H9 (cell line): Measurements from ENCODE around the gene NEDD9. TPM values are rescaled to one million over a fixed set of nuclear protein-coding genes. Genes with fewer than 3 reads are reported as not detected.

Source experiments
- DNase-seq: peaks from one replicate; pipeline ENCODE4 v3.0.0-alpha.2; 2017
- H2AFZ ChIP-seq: one replicate; pipeline ENCODE4 v1.6.1; 2013; ENCODE audit warnings: mild to moderate bottlenecking, low read length, control low read depth, moderate library complexity
- H2AK5ac ChIP-seq: 2 replicates; pipeline ENCODE4 v1.6.1; 2013; ENCODE audit warnings: low read length, control low read depth, mixed read lengths; ENCODE audit not compliant: insufficient read length
- H2BK120ac ChIP-seq: one replicate; pipeline ENCODE4 v1.6.1; 2013; ENCODE audit warnings: low read depth, mild to moderate bottlenecking, low read length, control low read depth, inconsistent platforms; ENCODE audit not compliant: poor library complexity, severe bottlenecking
- H2BK12ac ChIP-seq: 2 replicates; pipeline ENCODE4 v1.6.1; 2013; ENCODE audit warnings: low read length, control low read depth, mixed read lengths, low read depth; ENCODE audit not compliant: insufficient read length
- H2BK15ac ChIP-seq: 2 replicates; pipeline ENCODE4 v1.6.1; 2013; ENCODE audit warnings: low read depth, low read length, control low read depth
- H2BK20ac ChIP-seq: one replicate; pipeline ENCODE4 v1.6.1; 2013; ENCODE audit warnings: low read depth, mild to moderate bottlenecking, low read length, control low read depth, inconsistent platforms; ENCODE audit not compliant: poor library complexity, severe bottlenecking
- H2BK5ac ChIP-seq: 2 replicates; pipeline ENCODE4 v1.6.1; 2013; ENCODE audit warnings: low read length, control low read depth, mixed read lengths; ENCODE audit not compliant: insufficient read length
- H3K14ac ChIP-seq: 2 replicates; pipeline ENCODE4 v1.6.1; 2013; ENCODE audit warnings: low read length, control low read depth; ENCODE audit not compliant: insufficient read depth
- H3K18ac ChIP-seq: 2 replicates; pipeline ENCODE4 v1.6.1; 2013; ENCODE audit warnings: low read depth, mild to moderate bottlenecking, mixed read lengths, low read length, control low read depth; ENCODE audit not compliant: insufficient read length
- H3K23ac ChIP-seq: 2 replicates; pipeline ENCODE4 v1.6.1; 2013; ENCODE audit warnings: low read length, control low read depth, mixed read lengths, low read depth; ENCODE audit not compliant: insufficient read length
- H3K23me2 ChIP-seq: 2 replicates; pipeline ENCODE4 v1.6.1; 2013; ENCODE audit warnings: low read depth, mild to moderate bottlenecking, mixed read lengths, low read length, control low read depth; ENCODE audit not compliant: insufficient read length, poor library complexity, severe bottlenecking
- H3K27ac ChIP-seq: 2 replicates; pipeline ENCODE4 v1.5.1; 2013; ENCODE audit warnings: low read length, control low read depth, mixed read lengths, low read depth; ENCODE audit not compliant: insufficient read length
- H3K27me3 ChIP-seq: 2 replicates; pipeline ENCODE4 v1.6.1; 2013; ENCODE audit warnings: low read length, control low read depth, inconsistent platforms; ENCODE audit not compliant: insufficient read depth
- H3K4ac ChIP-seq: 2 replicates; pipeline ENCODE4 v1.6.1; 2013; ENCODE audit warnings: low read depth, mild to moderate bottlenecking, control low read depth, inconsistent platforms, low read length, moderate library complexity
- H3K4me1 ChIP-seq: 2 replicates; pipeline ENCODE4 v1.6.1; 2013; ENCODE audit warnings: low read length, control low read depth, inconsistent platforms; ENCODE audit not compliant: insufficient read depth
- H3K4me2 ChIP-seq: 2 replicates; pipeline ENCODE4 v1.6.1; 2013; ENCODE audit warnings: low read length, control low read depth, mixed read lengths; ENCODE audit not compliant: insufficient read length, insufficient read depth
- H3K56ac ChIP-seq: 2 replicates; pipeline ENCODE4 v1.6.1; 2013; ENCODE audit warnings: low read depth, mild to moderate bottlenecking, mixed read lengths, low read length, control low read depth; ENCODE audit not compliant: insufficient read length
- H3K79me1 ChIP-seq: 2 replicates; pipeline ENCODE4 v1.6.1; 2013; ENCODE audit warnings: low read depth, mild to moderate bottlenecking, moderate library complexity, low read length, control low read depth, inconsistent platforms; ENCODE audit not compliant: insufficient read depth, poor library complexity, severe bottlenecking
- H3K79me2 ChIP-seq: 2 replicates; pipeline ENCODE4 v1.6.1; 2013; ENCODE audit warnings: low read length, control low read depth, inconsistent platforms; ENCODE audit not compliant: insufficient read depth
- H3K9ac ChIP-seq: 2 replicates; pipeline ENCODE4 v1.6.1; 2013; ENCODE audit warnings: low read length, control low read depth, mixed read lengths; ENCODE audit not compliant: insufficient read length; ENCODE audit errors: extremely low read depth
- H3K9me3 ChIP-seq: one replicate; pipeline ENCODE4 v1.6.1; 2013; ENCODE audit warnings: low read depth, low read length, inconsistent platforms; ENCODE audit not compliant: control insufficient read depth
- H3T11ph ChIP-seq: one replicate; pipeline ENCODE4 v1.6.1; 2013; ENCODE audit warnings: mild to moderate bottlenecking, low read length, control low read depth, inconsistent platforms
- H4K20me1 ChIP-seq: one replicate; pipeline ENCODE4 v1.6.1; 2013; ENCODE audit not compliant: control insufficient read depth, insufficient read length, insufficient read depth
- H4K5ac ChIP-seq: 2 replicates; pipeline ENCODE4 v1.6.1; 2013; ENCODE audit warnings: low read depth, mild to moderate bottlenecking, mixed read lengths, low read length, control low read depth; ENCODE audit not compliant: insufficient read length
- H4K8ac ChIP-seq: replicated peaks from 2 replicates; pipeline ENCODE4 v1.6.1; 2013; ENCODE audit warnings: low read length, control low read depth, mixed read lengths, low read depth; ENCODE audit not compliant: insufficient read length
- H4K91ac ChIP-seq: 2 replicates; pipeline ENCODE4 v1.6.1; 2013; ENCODE audit warnings: low read depth, mild to moderate bottlenecking, moderate library complexity, mixed read lengths, low read length, control low read depth; ENCODE audit not compliant: insufficient read length
- H3K27ac Mint-ChIP-seq, 3 experiments: 2 replicates in 2 of 3; 3 replicates in 1 of 3; pipeline ENCODE4 v1.8.0; 2020 to 2021; ENCODE audit warnings: mixed read lengths in 3 of 3, mild to moderate bottlenecking in 1 of 3, moderate library complexity in 1 of 3
- H3K27me3 Mint-ChIP-seq: 2 replicates; pipeline ENCODE4 v1.8.0; 2021; ENCODE audit warnings: low read depth, mild to moderate bottlenecking, moderate library complexity, mixed read lengths
- H3K36me3 Mint-ChIP-seq, 3 experiments: 2 replicates in 2 of 3; 3 replicates in 1 of 3; pipeline ENCODE4 v1.8.0; 2020 to 2021; ENCODE audit warnings: low read depth in 3 of 3, mixed read lengths in 3 of 3; ENCODE audit not compliant: insufficient read depth in 1 of 3
- H3K4me1 Mint-ChIP-seq, 2 experiments: 2 replicates each; pipeline ENCODE4 v1.8.0; 2020; ENCODE audit warnings: mixed read lengths in 2 of 2
- H3K4me3 Mint-ChIP-seq, 2 experiments: 2 replicates in 1 of 2; 3 replicates in 1 of 2; pipeline ENCODE4 v1.8.0; 2020 to 2021; ENCODE audit warnings: mild to moderate bottlenecking in 2 of 2, mixed read lengths in 2 of 2, moderate library complexity in 1 of 2
- H3K9me3 Mint-ChIP-seq, 2 experiments: 2 replicates in 1 of 2; 3 replicates in 1 of 2; pipeline ENCODE4 v1.8.0; 2020; ENCODE audit warnings: mild to moderate bottlenecking in 2 of 2, mixed read lengths in 2 of 2, moderate library complexity in 1 of 2
- CTCF ChIP-seq: fragments of 200-600 bp; sonication (generic); conservative IDR thresholded peaks from 3 replicates; pipeline ENCODE4 v1.8.0; 2021; ENCODE audit warnings: antibody characterized with exemption, mild to moderate bottlenecking
- WGBS: extraction: QIAGEN DNeasy Blood & Tissue Kit; methylation state at CpG from one replicate; pipeline ENCODE4 v1.1.7; 2013; ENCODE audit warnings: missing lambda C conversion rate, low lambda C conversion rate, mixed read lengths; ENCODE audit not compliant: insufficient read length; ENCODE audit errors: extremely low coverage; 5-methylcytosine and 5-hydroxymethylcytosine counted together
- total RNA-seq: library from RNA; stranded (reverse); gene quantifications from 2 replicates; pipeline ENCODE4 v1.2.1, GENCODE V29; 2021

Gene NEDD9
- total RNA-seq, 1 experiment from 2014 or later, result 5.5 TPM

- Histone ChIP-seq H2BK5ac (no peak overlapping the region), H2BK20ac (no peak overlapping the region), H3K79me1 (peaks cover 4% of the 10 kb centered on the region), H3K56ac (no peak overlapping the region), H4K20me1 (no peaks in the 10 kb centered on the region), H3K23ac (no peak overlapping the region), H3K27ac (no peak overlapping the region), H2AFZ (no peak overlapping the region), H3K27me3 (no peaks in the 10 kb centered on the region), H3K4me2 (no peak overlapping the region), H4K91ac (no peak overlapping the region), H2BK12ac (no peak overlapping the region), H3K14ac (no peak overlapping the region), H3K4me1 (peaks cover 4% of the 10 kb centered on the region; the same call in 1 of the 2 replicates), H3K23me2 (no peaks in the 10 kb centered on the region), H2BK15ac (no peak overlapping the region), H3K9me3 (no peaks in the 10 kb centered on the region), H3K79me2 (peaks cover 3% of the 10 kb centered on the region; the same call in 1 of the 2 replicates), H3K4ac (no peak overlapping the region), H4K8ac (no peak overlapping the region), H3K18ac (no peak overlapping the region), H2AK5ac (no peak overlapping the region), H3T11ph (no peak overlapping the region), H2BK120ac (no peak overlapping the region), H3K9ac (no peak overlapping the region), H4K5ac (no peak overlapping the region)
- no peak for DNase-seq
- peaks cover 32 to 44% of the 10 kb centered on the region in 2 experiments for H3K4me1 Mint-ChIP-seq
- H3K4me3 Mint-ChIP-seq, result no peak overlapping the region
- peaks cover 0 to 2% (median 0%) of the 10 kb centered on the region in 3 experiments; a peak in 2 of 7 replicates for H3K36me3 Mint-ChIP-seq
- no peak for TF ChIP-seq CTCF
- H3K27me3 Mint-ChIP-seq, result no peaks in the 10 kb centered on the region
- WGBS, result no CpG with 5 or more reads among the region's 5 CpGs
- 0 out of 5 replicates have a peak, but pooled peaks cover 0 to 3% of the 10 kb centered on the region in 2 experiments for H3K9me3 Mint-ChIP-seq
- H3K27ac Mint-ChIP-seq, result no peak overlapping the region
Observed at GRCh38 chr6:11223286-11223864, 9.1 kb downstream of the NEDD9 start.
